HG02973 (cell line): ENCODE measurements around the gene ZNF433.
"Not testable (repeated sequence)": the region's sequence is repeated elsewhere in the genome, so short reads cannot be mapped to it uniquely, and the experiment has no call there.

Source experiments
- ATAC-seq: cut with Tn5 transposase; IDR thresholded peaks from one replicate; pipeline ENCODE4 v1.9.1; 2021; ENCODE audit warnings: moderate library complexity; ENCODE audit not compliant: unreplicated experiment

Gene ZNF433

DNA sequence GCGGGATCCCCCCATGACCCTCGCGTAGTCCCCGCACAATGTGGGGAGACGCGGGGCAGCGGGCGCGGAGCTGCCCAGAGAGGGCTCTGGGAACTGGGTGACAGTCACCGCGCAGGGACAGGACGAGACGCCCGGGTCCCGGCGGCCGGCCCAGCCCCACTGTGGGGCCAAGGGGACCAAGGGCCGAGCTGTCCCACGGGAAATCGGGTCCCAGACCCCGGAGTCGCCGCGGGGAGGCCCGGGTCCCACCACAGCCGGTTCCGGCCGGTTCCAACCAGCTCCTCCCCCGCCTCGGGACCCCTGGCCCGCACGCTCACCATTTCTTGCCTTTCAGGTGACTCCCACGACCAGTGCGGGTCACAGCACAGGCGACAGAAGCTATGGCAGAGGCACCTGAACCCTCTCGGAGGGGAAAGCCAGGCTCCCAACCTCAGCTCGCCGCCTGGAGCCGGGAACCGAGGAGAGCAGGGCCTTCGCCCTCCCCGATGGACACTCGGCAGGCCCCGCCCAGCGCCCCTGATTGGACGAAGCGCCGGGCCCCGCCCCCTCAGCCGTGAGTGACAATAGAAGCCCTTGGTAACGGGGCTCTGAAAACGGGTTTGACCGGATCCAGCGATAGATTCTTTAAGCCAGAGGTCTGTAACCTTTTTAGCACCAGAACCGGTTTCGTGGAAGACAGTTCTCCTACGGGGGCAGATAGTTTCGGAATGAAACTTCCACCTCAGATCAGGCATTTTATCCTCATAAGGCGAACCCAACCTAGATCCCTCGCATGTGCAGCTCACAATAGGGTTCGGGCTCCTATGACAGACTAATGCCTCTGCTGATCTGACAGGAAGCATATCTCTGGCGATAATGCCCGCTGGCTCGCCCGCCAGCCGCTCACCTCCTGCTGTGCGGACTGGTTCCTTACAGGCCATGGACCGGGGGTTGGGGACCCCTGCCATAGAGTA is at the start of gene ZNF433:
TSS of gene ZNF433 (minus strand) at position 460 of the 953 bp plus-strand sequence. CDS start at position 320, 140 bp downstream.
- peak; percentile 77 for ATAC-seq

DNA sequence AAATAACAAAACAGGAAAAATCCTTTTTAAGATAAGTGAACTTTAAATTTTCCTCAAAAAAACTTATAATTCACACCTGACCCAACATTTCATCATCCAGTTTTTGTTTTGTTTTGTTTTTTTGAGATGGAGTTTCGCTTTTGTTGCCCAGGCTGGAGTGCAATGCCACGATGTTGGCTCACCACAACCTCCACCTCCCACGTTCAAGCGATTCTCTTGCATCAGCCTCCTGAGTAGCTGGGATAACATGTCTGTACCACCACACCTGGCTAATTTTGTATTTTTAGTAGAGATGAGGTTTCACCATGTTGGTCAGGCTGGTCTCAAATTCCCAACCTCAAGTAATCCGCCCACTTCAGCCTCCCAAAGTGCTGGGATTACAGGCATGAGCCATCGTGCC is 47.9 kb upstream of the ZNF433 start:
- ATAC-seq, result not testable (repeated sequence)

- no peak for ATAC-seq
Measured at GRCh38 chr19:12077375-12077774, 41.9 kb upstream of the ZNF433 start.

- not testable (repeated sequence) for ATAC-seq
Measured at GRCh38 chr19:12076331-12076730, 40.9 kb upstream of the ZNF433 start.

- no peak for ATAC-seq
Measured at GRCh38 chr19:12075538-12076139, 40.2 kb upstream of the ZNF433 start.

- ATAC-seq, result no peak
Measured at GRCh38 chr19:12064590-12065538, 29.4 kb upstream of the ZNF433 start, which contains the start of gene ZNF844. TSS of gene ZNF844 (plus strand) at chr19:12064731. CDS start at chr19:12064874, 143 bp downstream.

DNA sequence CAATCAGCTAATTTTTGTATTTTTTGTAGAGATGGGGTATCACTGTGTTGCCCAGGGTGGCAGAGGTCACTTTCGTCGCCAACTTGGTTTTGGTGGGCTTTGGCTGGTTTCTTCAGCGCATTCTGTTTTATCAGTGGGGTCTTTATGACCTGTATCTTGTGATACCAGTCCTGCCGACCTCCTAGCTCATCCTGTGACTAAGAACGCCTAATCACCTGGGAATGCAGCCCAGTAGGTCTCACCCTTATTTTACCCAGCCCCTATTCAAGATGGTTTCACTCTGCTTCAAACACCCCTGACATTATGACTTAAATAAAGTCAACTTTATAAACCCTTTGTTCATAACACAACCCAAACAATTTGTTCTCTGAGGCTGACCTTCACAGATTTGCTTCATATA is 20.3 kb upstream of the ZNF433 start:
- no peak for ATAC-seq

- peak; percentile 85 for ATAC-seq
Measured at GRCh38 chr19:12052497-12053169, 17.2 kb upstream of the ZNF433 start, which contains the start of gene ZNF878. TSS of gene ZNF878 (minus strand) at chr19:12052961. CDS start at chr19:12052801, 160 bp downstream.

GRCh38 chr19:12052091-12052496 is 16.6 kb upstream of the ZNF433 start:
- ATAC-seq, result no peak

DNA sequence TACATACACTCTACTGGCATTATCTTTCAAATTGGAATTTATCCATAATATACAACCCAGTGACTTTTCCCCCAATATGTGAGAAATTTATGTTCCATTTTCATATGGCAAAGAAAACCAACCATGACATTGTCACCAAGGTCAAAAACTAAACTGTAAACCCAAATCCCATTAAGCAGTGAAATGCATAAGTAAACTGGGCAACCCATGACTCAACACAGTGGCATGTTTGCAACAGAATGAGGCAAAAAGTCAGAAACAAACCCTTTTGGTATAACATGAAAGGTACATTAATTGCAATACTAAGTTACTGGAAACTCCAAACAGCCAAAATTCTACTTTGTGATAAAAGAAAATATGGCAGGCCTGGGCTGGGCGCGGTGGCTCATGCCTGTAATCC is 12.4 kb upstream of the ZNF433 start:
- ATAC-seq, result no peak

DNA sequence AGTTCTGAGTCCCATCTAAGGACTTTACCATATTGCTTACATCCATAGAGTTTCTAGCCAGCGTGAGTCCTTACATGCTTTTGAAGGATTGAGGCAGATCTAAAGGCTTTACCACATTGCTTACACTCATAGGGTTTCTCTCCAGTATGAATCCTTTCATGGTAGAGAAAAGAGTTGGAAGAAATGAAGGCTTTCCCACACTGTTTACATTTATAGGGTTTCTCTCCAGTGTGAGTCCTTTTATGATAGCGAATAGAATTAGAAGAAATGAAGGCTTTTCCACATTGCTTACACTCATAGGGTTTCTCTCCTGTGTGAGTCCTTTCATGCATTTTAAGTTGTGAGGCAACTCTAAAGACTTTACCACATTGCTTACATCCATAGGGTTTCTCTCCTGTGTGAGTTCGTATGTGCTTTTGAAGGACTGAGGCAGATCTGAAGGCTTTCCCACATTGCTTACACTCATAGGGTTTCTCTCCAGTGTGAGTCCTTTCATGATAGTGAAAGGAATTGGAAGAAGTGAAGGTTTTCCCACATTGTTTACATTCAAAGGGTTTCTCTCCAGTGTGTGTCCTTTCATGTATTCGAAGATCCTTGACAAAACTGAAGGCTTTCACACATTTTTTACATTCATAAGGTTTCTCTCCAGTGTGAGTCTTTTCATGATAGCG is 8.4 kb upstream of the ZNF433 start:
- no peak for ATAC-seq

DNA sequence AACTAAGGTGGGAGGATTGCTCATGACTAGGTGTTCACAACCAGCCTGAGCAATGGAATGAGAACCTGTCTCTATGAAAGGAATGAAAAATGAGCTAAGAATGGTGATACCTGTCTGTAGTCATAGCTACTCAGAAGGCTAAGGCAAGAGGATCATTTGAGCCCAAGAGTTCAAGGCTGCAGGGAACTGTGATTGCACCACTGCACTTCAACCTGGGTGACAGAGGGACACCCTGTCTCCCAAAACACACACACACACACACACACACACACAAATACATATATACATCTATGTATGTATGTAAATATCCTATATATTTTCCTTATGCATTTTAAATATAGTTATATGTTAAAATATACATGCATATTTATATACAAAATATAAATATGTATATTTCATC is 7.4 kb upstream of the ZNF433 start:
- no peak for ATAC-seq

DNA sequence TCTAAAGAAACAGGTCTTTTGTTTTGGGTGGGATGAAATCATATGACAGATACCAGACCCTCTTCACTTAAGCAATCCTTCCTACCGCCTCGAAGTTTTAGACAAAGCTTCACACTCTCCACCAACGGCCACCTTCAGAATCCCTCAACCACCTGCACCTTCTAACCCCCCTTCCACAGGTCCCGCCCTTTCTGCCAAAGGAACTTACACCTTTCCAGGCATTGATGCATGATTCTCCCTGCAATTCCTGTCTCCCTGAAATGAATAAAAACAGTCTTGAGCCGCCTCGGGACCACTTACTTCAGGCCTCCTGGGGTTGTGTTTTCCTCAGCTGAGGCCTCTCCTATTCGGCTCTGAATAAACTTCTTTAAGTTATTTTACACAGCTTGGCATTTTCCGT is 859 bp downstream of the ZNF433 start:
- ATAC-seq, result no peak

DNA sequence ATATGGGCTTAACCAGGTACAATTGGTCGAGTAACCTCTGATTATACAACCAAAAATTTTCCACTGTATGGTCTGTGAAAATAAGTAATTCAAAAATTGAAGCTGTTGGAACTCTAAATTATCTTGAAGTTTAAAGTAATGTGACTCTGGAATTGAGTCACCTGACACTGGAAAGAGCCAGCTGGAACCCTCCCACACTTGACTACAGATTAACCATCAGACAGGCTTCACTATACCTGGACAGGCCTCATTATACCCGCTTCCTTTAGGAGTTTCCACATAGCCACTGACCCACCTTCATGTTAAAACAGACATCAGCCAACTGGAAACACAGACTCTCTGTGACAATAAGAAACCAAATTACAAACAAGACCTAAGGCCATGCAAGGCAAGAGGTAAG is 1.3 kb downstream of the ZNF433 start:
- no peak for ATAC-seq

GRCh38 chr19:12015753-12016116 is 19.7 kb downstream of the ZNF433 start:
- no peak for ATAC-seq

- ATAC-seq, result no peak
Measured at GRCh38 chr19:12015015-12015752, 20.3 kb downstream of the ZNF433 start.

DNA sequence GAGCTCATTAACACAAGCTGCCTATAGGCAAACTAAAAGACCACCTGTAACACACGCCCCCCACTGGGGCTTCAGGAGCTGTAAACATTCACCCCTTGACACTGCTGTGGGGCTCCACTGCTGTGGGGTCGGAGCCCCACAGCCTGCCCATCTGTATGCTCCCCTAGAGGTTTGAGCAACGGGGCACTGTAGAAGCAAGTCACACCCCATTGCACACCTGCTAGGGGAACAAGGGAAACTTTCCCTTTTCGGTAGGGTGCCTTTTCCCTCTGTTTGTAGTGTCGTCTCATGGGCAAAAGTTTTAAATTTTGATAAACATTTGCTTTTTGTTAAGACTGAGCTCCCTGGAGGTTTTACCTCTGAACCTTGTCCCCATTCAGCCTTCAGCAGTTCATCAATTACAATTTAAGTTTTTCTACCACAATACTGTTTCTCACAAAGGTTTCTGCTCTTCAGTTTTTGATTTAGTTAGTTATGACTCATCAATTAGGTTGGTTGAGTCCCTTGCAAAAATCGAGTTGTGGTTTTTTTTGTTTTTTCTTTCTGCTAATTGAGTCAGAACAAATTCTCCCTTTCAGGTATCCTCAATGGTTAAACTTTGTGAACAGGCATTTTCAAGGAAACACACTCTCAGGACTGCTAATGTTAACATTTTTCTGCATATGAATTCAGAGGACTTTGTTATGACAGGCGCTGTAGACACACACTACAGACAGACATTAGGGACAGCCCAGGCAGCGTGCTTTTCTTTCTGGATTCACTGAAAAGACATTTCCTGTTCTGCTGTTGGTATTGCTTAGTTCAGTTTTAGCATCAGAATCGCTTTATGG is 35.1 kb downstream of the ZNF433 start:
- no peak for ATAC-seq

DNA sequence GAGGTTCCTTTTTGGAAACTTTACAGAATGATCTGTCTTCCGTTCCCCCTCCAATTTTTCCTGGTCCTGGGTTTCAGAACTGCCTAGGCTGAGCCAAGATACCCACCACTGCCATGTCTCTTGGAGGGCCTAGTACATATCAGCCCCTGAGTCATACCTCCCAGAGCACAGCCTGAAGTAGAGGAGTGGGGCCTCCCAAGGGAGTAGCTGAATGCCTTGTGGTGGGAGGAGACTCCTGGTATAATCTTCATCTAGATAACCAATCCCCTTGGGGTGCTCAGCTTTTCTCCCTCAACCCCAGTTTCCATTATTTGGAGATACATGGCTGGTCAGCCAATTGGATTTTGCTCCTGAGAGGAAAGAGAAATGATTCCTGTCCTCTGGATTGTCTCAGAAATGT is 40.3 kb downstream of the ZNF433 start:
- no peak for ATAC-seq
